ENCODE measurements around the gene MYO7B. TPM values are rescaled to one million over a fixed set of nuclear protein-coding genes. Genes with fewer than 3 reads are reported as not detected.

MYO7B gene
- total and polyA plus RNA-seq, 12 donors: 0.13 to 1.5 (median 0.32) TPM; not detected in 1

DNA sequence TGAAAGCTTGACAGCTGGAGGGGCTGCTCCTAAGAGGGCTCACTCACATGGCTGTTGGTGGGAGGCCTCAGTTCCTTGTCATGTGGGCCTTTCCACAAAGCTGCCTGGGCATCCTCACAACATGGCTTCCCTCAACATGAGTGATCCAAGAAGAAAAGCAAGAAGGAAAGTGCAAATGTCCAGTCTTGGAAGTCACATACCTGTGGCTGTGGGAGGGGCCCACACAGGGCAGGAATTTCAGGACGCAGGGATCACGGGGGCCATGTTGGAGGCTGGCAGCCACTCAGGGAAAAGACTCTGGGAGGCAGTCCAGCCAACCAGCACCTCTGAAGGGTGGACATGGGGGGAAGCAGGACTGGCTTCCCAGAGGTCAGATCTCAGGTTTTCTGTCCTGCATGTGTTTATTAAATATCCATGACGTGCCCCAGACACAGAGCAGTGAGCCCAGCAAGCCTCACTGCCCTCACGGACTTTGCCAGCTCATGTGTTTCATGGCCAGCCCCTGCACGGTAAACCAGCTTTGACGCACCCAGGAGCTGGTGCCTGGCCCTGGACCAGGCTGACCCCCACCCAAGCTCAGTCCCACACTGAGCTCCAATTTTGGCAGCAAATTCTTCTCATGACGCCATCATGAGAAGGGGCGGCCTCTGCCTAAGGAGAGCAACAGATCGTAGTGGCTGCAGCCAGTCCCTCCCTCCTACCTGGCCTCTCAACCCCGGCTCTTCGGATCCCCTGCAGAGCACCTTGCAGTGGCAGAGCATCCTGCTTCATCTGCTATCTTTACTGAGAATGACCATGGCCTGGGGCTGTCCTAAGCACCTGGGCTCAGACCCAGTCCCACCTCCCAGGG is 75.8 kb downstream of the MYO7B start:
- no peak overlapping the region for H3K27ac ChIP-seq
- DNase-seq: peak in 4 of 7 donors; percentile 0 to 27 (median 7)
- H3K36me3 ChIP-seq (replicated peaks in 1 of 2): no peaks in the 10 kb centered on the region
- H3K4me1 ChIP-seq (replicated peaks in 1 of 2): no peaks in the 10 kb centered on the region
- H3K4me3 ChIP-seq: no peak overlapping the region
- intact Hi-C loops (cut with DNase I): no loop called here
- TF ChIP-seq, protein P1, sequence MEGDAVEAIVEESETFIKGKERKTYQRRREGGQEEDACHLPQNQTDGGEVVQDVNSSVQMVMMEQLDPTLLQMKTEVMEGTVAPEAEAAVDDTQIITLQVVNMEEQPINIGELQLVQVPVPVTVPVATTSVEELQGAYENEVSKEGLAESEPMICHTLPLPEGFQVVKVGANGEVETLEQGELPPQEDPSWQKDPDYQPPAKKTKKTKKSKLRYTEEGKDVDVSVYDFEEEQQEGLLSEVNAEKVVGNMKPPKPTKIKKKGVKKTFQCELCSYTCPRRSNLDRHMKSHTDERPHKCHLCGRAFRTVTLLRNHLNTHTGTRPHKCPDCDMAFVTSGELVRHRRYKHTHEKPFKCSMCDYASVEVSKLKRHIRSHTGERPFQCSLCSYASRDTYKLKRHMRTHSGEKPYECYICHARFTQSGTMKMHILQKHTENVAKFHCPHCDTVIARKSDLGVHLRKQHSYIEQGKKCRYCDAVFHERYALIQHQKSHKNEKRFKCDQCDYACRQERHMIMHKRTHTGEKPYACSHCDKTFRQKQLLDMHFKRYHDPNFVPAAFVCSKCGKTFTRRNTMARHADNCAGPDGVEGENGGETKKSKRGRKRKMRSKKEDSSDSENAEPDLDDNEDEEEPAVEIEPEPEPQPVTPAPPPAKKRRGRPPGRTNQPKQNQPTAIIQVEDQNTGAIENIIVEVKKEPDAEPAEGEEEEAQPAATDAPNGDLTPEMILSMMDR (IDR thresholded peaks at IDR 0.05): no peak
- no peak for TF ChIP-seq POLR2A (IDR thresholded peaks at IDR 0.05)
- WGBS, 4 donors: 76 to 86% (median 82%) methylated on average over 4 to 11 of the region's 11 CpGs
- H3K27me3 ChIP-seq: no peaks in the 10 kb centered on the region
- peaks cover 0 to 4% (median 0%) of the 10 kb centered on the region in 3 donors for H3K9me3 ChIP-seq (replicated peaks in 1 of 3)

- Histone ChIP-seq H3K4me1 (replicated peaks in 1 of 2) (no peaks in the 10 kb centered on the region), H3K9me3 (replicated peaks in 1 of 3) (peaks cover 0 to 4% (median 0%) of the 10 kb centered on the region in 3 donors), H3K27me3 (no peaks in the 10 kb centered on the region), H3K36me3 (replicated peaks in 1 of 2) (no peaks in the 10 kb centered on the region), H3K27ac (no peak overlapping the region), H3K4me3 (no peak overlapping the region)
- peak in 4 of 7 donors; percentile 2 to 39 (median 5) for DNase-seq
- intact Hi-C loops (cut with DNase I): no loop called here
- TF ChIP-seq, protein P1 (IDR thresholded peaks at IDR 0.05): no peak
- no peak for TF ChIP-seq POLR2A (IDR thresholded peaks at IDR 0.05)
- 89 to 97% (median 90%) methylated on average over 12 to 13 of the region's 13 CpGs for WGBS, 4 donors
These were observed 76.8 kb downstream of the MYO7B start for GRCh38 chr2:127612111-127612822.

- peak in 1 of 7 donors; percentile 5 for DNase-seq
- 92 to 95% (median 93%) methylated on average over 2 of the region's 2 CpGs for WGBS, 4 donors
- no peaks in the 10 kb centered on the region for H3K4me1 ChIP-seq (replicated peaks in 1 of 2)
- H3K27me3 ChIP-seq: no peaks in the 10 kb centered on the region
- peaks cover 0 to 4% (median 0%) of the 10 kb centered on the region in 3 donors for H3K9me3 ChIP-seq (replicated peaks in 1 of 3)
- H3K27ac ChIP-seq: no peak overlapping the region
- H3K36me3 ChIP-seq (replicated peaks in 1 of 2): no peaks in the 10 kb centered on the region
- intact Hi-C loops (cut with DNase I): no loop called here
- no peak overlapping the region for H3K4me3 ChIP-seq
- TF ChIP-seq, protein P1 (IDR thresholded peaks at IDR 0.05): no peak
These were observed 78.8 kb downstream of the MYO7B start for GRCh38 chr2:127614246-127614645.

DNA sequence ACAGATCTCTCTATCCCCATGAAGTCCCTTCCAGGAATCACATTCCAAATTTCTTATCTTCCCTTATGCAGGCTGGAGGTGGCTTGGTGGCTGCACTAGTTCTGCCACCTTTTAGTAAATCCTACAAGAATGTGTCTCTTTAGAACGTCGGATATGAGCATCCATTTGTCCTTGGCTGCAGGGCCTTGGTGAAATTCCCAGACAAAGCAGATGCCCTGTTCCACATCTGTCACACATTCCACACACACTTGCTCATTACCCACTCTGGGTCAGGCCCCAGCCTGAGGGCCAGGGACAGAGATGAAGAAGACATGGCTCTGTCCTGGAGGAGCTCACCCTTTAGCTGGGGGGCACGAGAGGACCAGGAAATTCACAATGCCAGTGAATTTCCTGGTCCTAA is 79.2 kb downstream of the MYO7B start:
- H3K4me3 ChIP-seq: no peak overlapping the region

More for the DNA sequence above, 79.2 kb downstream of the MYO7B start:
- 35 to 59% (median 47%) methylated on average over 3 of the region's 3 CpGs for WGBS, 4 donors
- no peak overlapping the region for H3K27ac ChIP-seq
- H3K9me3 ChIP-seq (replicated peaks in 1 of 3): peaks cover 0 to 4% (median 0%) of the 10 kb centered on the region in 3 donors
- H3K36me3 ChIP-seq (replicated peaks in 1 of 2): no peaks in the 10 kb centered on the region
- intact Hi-C loops (cut with DNase I): no loop called here
- no peaks in the 10 kb centered on the region for H3K27me3 ChIP-seq
- peak in 3 of 7 donors; percentile 7 to 38 (median 11) for DNase-seq
- no peaks in the 10 kb centered on the region for H3K4me1 ChIP-seq (replicated peaks in 1 of 2)
- TF ChIP-seq, protein P1 (IDR thresholded peaks at IDR 0.05): no peak
- no peak for TF ChIP-seq POLR2A (IDR thresholded peaks at IDR 0.05)
